AG09309 (cell line): ENCODE results near the gene MPL.

Experiments used
- DNase-seq: peaks from one replicate; pipeline ENCODE4 v3.0.0-alpha.2; 2010; ENCODE audit warnings: low read depth
- H3K4me3 ChIP-seq: 2 replicates; pipeline ENCODE4 v1.5.1; 2011; ENCODE audit warnings: mild to moderate bottlenecking, low read depth, low read length, moderate library complexity; ENCODE audit not compliant: control insufficient read depth
- TF ChIP-seq, protein P1 (sequence below): IDR thresholded peaks from 2 replicates; pipeline ENCODE4 v1.5.1; 2011; ENCODE audit warnings: mild to moderate bottlenecking, low read depth, low read length, inconsistent platforms; ENCODE audit not compliant: insufficient read depth, control insufficient read depth; ENCODE audit errors: missing control alignments

MPL gene

DNA sequence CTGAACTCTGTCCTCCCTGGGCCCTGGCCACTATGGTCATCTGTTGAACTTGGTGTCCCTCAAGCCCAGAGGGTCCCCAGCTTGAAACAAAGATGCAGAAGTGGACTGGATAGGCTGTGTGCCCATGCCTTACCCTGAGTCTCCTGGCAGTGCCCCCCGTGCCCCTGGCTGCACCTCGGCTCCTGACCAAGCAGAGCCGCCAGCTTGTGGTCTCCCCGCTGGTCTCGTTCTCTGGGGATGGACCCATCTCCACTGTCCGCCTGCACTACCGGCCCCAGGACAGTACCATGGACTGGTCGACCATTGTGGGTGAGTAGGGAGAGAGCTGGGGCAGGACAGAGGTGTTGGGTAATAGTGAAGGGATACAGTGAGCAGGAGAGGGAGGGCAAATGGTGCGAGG lies 26.1 kb upstream of the MPL start:
- TF ChIP-seq, protein P1, sequence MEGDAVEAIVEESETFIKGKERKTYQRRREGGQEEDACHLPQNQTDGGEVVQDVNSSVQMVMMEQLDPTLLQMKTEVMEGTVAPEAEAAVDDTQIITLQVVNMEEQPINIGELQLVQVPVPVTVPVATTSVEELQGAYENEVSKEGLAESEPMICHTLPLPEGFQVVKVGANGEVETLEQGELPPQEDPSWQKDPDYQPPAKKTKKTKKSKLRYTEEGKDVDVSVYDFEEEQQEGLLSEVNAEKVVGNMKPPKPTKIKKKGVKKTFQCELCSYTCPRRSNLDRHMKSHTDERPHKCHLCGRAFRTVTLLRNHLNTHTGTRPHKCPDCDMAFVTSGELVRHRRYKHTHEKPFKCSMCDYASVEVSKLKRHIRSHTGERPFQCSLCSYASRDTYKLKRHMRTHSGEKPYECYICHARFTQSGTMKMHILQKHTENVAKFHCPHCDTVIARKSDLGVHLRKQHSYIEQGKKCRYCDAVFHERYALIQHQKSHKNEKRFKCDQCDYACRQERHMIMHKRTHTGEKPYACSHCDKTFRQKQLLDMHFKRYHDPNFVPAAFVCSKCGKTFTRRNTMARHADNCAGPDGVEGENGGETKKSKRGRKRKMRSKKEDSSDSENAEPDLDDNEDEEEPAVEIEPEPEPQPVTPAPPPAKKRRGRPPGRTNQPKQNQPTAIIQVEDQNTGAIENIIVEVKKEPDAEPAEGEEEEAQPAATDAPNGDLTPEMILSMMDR, result no peak
- DNase-seq, result no peak
- H3K4me3 ChIP-seq, result no peak overlapping the region

DNA sequence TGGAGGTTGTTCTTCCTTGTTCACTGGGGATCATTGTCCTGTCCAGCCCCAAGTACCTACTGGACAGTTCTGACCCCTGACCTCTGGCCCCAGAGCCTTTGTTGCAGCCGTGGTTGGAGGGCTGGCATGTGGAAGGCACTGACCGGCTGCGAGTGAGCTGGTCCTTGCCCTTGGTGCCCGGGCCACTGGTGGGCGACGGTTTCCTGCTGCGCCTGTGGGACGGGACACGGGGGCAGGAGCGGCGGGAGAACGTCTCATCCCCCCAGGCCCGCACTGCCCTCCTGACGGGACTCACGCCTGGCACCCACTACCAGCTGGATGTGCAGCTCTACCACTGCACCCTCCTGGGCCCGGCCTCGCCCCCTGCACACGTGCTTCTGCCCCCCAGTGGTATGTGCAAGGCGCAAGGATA lies 25.4 kb upstream of the MPL start:
- DNase-seq, result no peak
- TF ChIP-seq, protein P1, result no peak
- H3K4me3 ChIP-seq, result no peak overlapping the region

DNA sequence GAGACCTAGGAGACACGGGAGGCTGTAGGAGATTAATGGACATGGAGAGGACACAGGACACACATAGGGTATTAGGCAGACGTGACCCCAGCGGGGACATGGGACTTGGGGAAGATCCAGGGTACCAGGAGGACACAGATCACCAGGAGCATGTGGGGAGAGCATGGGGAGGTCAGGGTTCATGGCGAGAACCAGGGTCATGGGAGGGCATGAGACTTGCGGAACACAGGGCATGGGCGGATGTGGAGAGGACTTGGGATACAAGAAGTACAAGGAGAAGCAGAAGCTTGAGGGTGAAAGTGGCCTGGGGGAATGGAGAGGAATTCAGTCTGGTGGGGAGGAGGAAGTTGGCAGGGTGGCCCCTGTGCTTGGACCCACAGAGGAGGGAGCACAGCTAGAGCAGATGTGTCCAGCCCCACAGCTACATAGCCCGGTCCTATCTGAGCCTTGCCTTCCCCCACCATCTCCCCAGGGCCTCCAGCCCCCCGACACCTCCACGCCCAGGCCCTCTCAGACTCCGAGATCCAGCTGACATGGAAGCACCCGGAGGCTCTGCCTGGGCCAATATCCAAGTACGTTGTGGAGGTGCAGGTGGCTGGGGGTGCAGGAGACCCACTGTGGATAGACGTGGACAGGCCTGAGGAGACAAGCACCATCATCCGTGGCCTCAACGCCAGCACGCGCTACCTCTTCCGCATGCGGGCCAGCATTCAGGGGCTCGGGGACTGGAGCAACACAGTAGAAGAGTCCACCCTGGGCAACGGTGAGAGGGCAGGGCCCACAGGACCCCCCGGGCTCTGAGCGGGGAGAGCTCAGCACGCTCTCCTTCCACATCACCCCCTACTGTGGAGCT lies 24.7 kb upstream of the MPL start:
- DNase-seq, result no peak
- TF ChIP-seq, protein P1, result no peak
- H3K4me3 ChIP-seq, result no peak overlapping the region

DNA sequence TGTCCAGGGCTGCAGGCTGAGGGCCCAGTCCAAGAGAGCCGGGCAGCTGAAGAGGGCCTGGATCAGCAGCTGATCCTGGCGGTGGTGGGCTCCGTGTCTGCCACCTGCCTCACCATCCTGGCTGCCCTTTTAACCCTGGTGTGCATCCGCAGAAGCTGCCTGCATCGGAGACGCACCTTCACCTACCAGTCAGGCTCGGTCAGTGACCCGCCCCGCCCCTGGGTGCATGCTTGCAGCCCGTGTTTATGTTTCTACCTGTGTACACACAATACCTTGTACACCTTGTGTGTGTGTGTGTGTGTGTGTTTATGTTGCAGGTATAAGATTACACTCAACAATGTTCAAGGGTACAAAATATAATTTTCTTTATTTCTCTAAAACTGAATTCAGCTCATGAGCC lies 23.8 kb upstream of the MPL start:
- TF ChIP-seq, protein P1, result no peak
- DNase-seq, result no peak
- no peak overlapping the region for H3K4me3 ChIP-seq

DNA sequence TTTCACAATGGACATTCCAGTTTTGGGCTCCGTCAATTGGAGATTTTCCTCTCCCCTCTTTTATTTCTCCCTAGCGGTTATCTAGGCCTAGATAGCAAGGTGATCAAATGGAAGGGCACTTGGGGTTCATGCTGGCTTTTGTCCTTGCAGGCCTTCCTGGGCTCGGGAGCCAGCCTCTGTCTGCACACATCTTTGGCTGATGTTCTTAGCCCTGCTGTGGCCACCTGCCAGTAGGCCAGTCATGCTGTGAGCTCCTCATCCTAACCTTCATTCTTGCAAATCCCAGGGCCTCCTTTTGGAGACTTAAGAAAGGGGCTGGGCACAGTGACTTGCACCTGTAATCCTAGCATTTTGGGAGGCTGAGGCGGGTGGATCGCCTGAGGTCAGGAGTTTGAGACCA lies 23.4 kb upstream of the MPL start:
- TF ChIP-seq, protein P1, result no peak
- no peak for DNase-seq
- H3K4me3 ChIP-seq, result no peak overlapping the region

DNA sequence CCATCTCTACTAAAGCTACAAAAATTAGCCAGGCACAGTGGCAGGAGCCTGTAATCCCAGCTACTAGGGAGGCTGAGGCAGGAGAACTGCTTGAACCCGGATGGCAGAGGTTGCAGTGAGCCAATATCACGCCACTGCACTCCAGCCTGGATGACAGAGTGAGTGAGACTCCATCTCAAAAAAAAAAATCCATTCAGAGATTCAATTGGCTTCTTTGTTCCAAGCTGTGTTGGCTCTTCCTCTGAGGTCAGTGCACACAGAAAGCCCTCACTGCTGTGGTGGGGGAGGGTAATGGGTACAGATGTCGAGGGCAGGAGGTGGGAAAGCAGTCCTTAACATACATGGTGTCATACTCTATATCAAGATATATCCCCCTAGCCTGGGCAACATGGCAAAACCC lies 22.1 kb upstream of the MPL start:
- no peak overlapping the region for H3K4me3 ChIP-seq
- TF ChIP-seq, protein P1, result no peak
- DNase-seq, result no peak
